Thoracic aorta (tissue), 2 donors: ENCODE data around the gene DACH1. TPM values are rescaled to one million over a fixed set of nuclear protein-coding genes. Genes with fewer than 3 reads are reported as not detected.
A peak's percentile ranks its signal among the peaks of the same experiment; 100 is the strongest.

Experiments used
- ATAC-seq: fragments of 150-250 bp; one replicate; pipeline ENCODE4 v1.8.0; 2017; ENCODE audit warnings: low read depth; ENCODE audit not compliant: insufficient number of reproducible peaks, low FRiP score
- DNase-seq: peaks from one replicate; pipeline ENCODE4 v3.0.0-alpha.2; 2020; ENCODE audit warnings: low spot score
- H3K27ac ChIP-seq, 2 donors: fragments of 200-600 bp; sonication (generic); 1 replicate in 1 of 2; 2 replicates in 1 of 2; pipeline ENCODE4 v1.5.1; 2016; ENCODE audit warnings: mild to moderate bottlenecking in 2 of 2, moderate library complexity in 2 of 2
- H3K27me3 ChIP-seq: fragments of 200-600 bp; sonication (generic); replicated peaks from 2 replicates; pipeline ENCODE4 v1.6.0; 2016; ENCODE audit warnings: mild to moderate bottlenecking; ENCODE audit not compliant: insufficient read depth
- H3K36me3 ChIP-seq: fragments of 200-600 bp; sonication (generic); one replicate; pipeline ENCODE4 v1.5.1; 2016
- H3K4me1 ChIP-seq, 2 donors: fragments of 200-600 bp; sonication (generic); 1 replicate in 1 of 2; 2 replicates in 1 of 2; pipeline versions ENCODE4 v1.5.1 to v1.6.0; 2016; ENCODE audit warnings: low read depth in 2 of 2, mild to moderate bottlenecking in 1 of 2; ENCODE audit not compliant: control insufficient read depth in 1 of 2
- H3K4me3 ChIP-seq: fragments of 200-600 bp; sonication (generic); 2 replicates; pipeline ENCODE4 v1.5.1; 2016; ENCODE audit warnings: mild to moderate bottlenecking
- H3K9me3 ChIP-seq: fragments of 200-600 bp; sonication (generic); 2 replicates; pipeline ENCODE4 v1.5.1; 2016
- total RNA-seq, 2 donors: library from RNA; depleted of rRNA; stranded (reverse); fragments of >200 nt; gene quantifications; one replicate each; pipeline versions ENCODE4 v1.1.0 to v1.2.3, GENCODE V29; 2016
- TF ChIP-seq, protein P1 (sequence below): fragments of 200-600 bp; sonication (generic); IDR thresholded peaks from one replicate; pipeline ENCODE4 v1.5.1; 2019; ENCODE audit warnings: antibody characterized with exemption

The DACH1 gene
- total RNA-seq, 2 donors from 2014 or later, result 0.14 to 1.3 TPM

- DNase-seq (no peak), ATAC-seq (no peak)
- Histone ChIP-seq H3K36me3 (no peaks in the 10 kb centered on the region), H3K9me3 (no peaks in the 10 kb centered on the region), H3K27me3 (no peaks in the 10 kb centered on the region), H3K27ac (no peak overlapping the region), H3K4me3 (no peak overlapping the region), H3K4me1 (peaks cover 0 to 6% of the 10 kb centered on the region in 2 donors)
- TF ChIP-seq, protein P1, sequence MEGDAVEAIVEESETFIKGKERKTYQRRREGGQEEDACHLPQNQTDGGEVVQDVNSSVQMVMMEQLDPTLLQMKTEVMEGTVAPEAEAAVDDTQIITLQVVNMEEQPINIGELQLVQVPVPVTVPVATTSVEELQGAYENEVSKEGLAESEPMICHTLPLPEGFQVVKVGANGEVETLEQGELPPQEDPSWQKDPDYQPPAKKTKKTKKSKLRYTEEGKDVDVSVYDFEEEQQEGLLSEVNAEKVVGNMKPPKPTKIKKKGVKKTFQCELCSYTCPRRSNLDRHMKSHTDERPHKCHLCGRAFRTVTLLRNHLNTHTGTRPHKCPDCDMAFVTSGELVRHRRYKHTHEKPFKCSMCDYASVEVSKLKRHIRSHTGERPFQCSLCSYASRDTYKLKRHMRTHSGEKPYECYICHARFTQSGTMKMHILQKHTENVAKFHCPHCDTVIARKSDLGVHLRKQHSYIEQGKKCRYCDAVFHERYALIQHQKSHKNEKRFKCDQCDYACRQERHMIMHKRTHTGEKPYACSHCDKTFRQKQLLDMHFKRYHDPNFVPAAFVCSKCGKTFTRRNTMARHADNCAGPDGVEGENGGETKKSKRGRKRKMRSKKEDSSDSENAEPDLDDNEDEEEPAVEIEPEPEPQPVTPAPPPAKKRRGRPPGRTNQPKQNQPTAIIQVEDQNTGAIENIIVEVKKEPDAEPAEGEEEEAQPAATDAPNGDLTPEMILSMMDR, result no peak
Observed at GRCh38 chr13:71871844-71872243, 4.8 kb upstream of the DACH1 start.

- TF ChIP-seq, protein P1, result no peak
- Histone ChIP-seq H3K9me3 (no peaks in the 10 kb centered on the region), H3K4me3 (no peak overlapping the region), H3K4me1 (peaks cover 0 to 6% of the 10 kb centered on the region in 2 donors), H3K36me3 (no peaks in the 10 kb centered on the region), H3K27me3 (no peaks in the 10 kb centered on the region), H3K27ac (no peak overlapping the region)
- DNase-seq, result no peak
- ATAC-seq, result no peak
Observed at GRCh38 chr13:71871176-71871754, 4.3 kb upstream of the DACH1 start.

DNA sequence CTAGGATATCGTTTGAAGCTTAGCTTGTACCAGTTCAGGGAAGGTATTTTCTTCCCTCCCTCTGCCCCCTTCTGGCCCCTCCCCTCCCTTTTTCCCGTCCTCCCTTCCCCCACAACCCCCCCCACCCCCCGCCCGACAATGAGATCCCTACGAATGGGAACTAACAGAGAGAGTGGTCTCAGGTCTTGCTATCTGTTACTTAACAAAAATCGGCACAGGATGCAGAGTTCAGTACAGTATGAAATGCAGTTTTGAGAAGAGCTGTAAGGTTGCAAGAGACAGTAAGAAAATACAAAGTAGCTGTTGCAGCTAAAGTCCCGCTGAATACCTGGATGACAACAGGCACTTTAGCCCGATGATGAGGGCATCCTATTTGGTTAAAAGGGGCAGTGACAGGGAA, 3.1 kb upstream of the DACH1 start:
- ATAC-seq, result no peak
- Histone ChIP-seq H3K4me1 (peaks cover 7 to 17% of the 10 kb centered on the region in 2 donors), H3K4me3 (no peak overlapping the region), H3K36me3 (no peaks in the 10 kb centered on the region), H3K9me3 (no peaks in the 10 kb centered on the region), H3K27ac (no peak overlapping the region), H3K27me3 (no peaks in the 10 kb centered on the region)
- TF ChIP-seq, protein P1, result no peak
- no peak for DNase-seq

GRCh38 chr13:71869274-71869673, 2.3 kb upstream of the DACH1 start:
- no peak for ATAC-seq
- DNase-seq, result no peak
- TF ChIP-seq, protein P1, result no peak
- H3K27ac ChIP-seq, result no peak overlapping the region
- H3K36me3 ChIP-seq, result no peaks in the 10 kb centered on the region
- peaks cover 12 to 23% of the 10 kb centered on the region in 2 donors for H3K4me1 ChIP-seq
- no peaks in the 10 kb centered on the region for H3K27me3 ChIP-seq
- H3K9me3 ChIP-seq, result no peaks in the 10 kb centered on the region
- no peak overlapping the region for H3K4me3 ChIP-seq

GRCh38 chr13:71866335-71867130, 471 bp downstream of the DACH1 start:
- ATAC-seq (no peak), DNase-seq (no peak)
- no peaks in the 10 kb centered on the region for H3K36me3 ChIP-seq
- TF ChIP-seq, protein P1, result no peak
- H3K27me3 ChIP-seq, result no peaks in the 10 kb centered on the region
- H3K27ac ChIP-seq, result no peak overlapping the region
- peaks cover 12 to 23% of the 10 kb centered on the region in 2 donors for H3K4me1 ChIP-seq
- no peaks in the 10 kb centered on the region for H3K9me3 ChIP-seq
- H3K4me3 ChIP-seq, result peak overlapping the region; percentile 69
